ENCODE results near the gene MAN2A2. TPM values are rescaled to one million over a fixed set of nuclear protein-coding genes. Genes with fewer than 3 reads are reported as not detected.

MAN2A2 gene
- total RNA-seq, 6 experiments from 2014 or later, result 41.4 to 91.6 (median 59.8) TPM

DNA sequence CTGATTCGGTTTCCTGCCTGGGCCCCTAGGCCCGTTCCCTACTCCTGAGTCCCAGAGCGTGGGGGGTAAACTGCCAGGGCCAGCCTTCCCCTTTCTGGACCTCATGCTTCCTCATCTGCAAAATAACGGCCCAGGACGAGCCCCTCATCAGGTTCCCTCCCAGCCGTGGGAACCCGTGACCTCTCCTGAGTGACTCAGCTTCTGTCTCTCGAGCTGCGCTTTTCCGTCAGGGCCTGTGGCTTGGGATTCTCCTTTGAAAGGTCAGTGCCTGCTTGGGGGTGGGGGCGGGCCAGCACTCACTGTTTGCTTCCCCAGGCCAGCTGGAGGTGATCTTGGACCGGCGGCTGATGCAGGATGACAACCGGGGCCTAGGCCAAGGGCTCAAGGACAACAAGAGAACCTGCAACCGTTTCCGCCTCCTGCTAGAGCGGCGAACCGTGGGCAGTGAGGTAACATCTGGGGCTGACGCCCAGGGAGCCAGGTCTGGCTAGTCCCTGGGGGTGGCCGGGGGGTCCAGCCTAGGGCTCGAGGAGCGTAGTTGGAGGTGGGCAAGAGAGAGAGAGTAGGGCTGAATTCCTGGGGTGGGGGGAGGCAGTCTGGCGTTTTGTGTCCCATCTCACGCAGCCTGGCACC, 12.8 kb downstream of the MAN2A2 start:
- DNase-seq (peak; percentile 85 to 93 (median 90)), ATAC-seq (peak; percentile 51 to 94 (median 78))
- Histone ChIP-seq H3K27me3 (no peaks in the 10 kb centered on the region), H3K4me1 (peaks cover 0 to 18% (median 0%) of the 10 kb centered on the region in 4 donors), H3K9me3 (no peaks in the 10 kb centered on the region), H3K36me3 (peaks cover 12 to 84% (median 57%) of the 10 kb centered on the region in 4 donors), H3K27ac (peak overlapping the region in 2 of 3 donors; percentile 16 to 73), H3K4me3 (no peak overlapping the region)
- peak; percentile 2 for TF ChIP-seq POLR2A (IDR thresholded peaks at IDR 0.05)
- TF ChIP-seq, protein P1, sequence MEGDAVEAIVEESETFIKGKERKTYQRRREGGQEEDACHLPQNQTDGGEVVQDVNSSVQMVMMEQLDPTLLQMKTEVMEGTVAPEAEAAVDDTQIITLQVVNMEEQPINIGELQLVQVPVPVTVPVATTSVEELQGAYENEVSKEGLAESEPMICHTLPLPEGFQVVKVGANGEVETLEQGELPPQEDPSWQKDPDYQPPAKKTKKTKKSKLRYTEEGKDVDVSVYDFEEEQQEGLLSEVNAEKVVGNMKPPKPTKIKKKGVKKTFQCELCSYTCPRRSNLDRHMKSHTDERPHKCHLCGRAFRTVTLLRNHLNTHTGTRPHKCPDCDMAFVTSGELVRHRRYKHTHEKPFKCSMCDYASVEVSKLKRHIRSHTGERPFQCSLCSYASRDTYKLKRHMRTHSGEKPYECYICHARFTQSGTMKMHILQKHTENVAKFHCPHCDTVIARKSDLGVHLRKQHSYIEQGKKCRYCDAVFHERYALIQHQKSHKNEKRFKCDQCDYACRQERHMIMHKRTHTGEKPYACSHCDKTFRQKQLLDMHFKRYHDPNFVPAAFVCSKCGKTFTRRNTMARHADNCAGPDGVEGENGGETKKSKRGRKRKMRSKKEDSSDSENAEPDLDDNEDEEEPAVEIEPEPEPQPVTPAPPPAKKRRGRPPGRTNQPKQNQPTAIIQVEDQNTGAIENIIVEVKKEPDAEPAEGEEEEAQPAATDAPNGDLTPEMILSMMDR (IDR thresholded peaks at IDR 0.05), result no peak
- intact Hi-C loops (cut with DNase I), result loop anchor here in 1 of 2 donors (10.0 kb wide), 1 partner anchor 271 kb away; no protein-coding TSS in a partner anchor
- WGBS (ENCODE audit: insufficient coverage, low coverage, low lambda C conversion rate, missing lambda C conversion rate), result 44% methylated on average over 13 of the region's 25 CpGs

DNA sequence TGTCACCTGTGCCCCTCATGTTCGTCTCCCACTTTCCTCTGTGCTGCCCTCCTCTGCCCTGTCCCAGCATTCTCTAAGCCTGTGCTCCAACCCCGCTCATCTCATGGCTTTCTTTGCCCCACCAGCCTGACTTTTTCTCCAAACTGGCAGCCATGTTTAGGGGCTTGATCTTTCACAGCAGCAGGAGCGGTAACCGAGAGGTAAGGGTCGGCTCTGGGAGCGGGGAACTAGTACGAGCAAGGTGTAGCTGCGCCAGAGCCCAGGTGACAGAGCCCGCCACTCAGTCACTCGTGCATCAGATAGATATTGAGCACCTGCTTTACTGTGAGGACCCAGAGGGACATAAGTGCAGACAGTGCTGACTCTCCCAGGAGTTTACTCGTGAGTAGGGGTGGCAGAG, 13.4 kb downstream of the MAN2A2 start:
- DNase-seq (peak in 2 of 3 donors; percentile 43 to 55), ATAC-seq (no peak)
- no peak for TF ChIP-seq POLR2A (IDR thresholded peaks at IDR 0.05)
- peaks cover 8 to 83% (median 54%) of the 10 kb centered on the region in 4 donors for H3K36me3 ChIP-seq
- no peak overlapping the region for H3K4me3 ChIP-seq
- WGBS (ENCODE audit: insufficient coverage, low coverage, low lambda C conversion rate, missing lambda C conversion rate), result 80% methylated on average over 9 of the region's 11 CpGs
- H3K4me1 ChIP-seq, result peaks cover 0 to 18% (median 0%) of the 10 kb centered on the region in 4 donors
- no peaks in the 10 kb centered on the region for H3K27me3 ChIP-seq
- intact Hi-C loops (cut with DNase I), result loop anchor here in 1 of 2 donors (10.0 kb wide), 1 partner anchor 272 kb away; no protein-coding TSS in a partner anchor
- peak overlapping the region in 2 of 3 donors; percentile 16 to 73 for H3K27ac ChIP-seq
- H3K9me3 ChIP-seq, result no peaks in the 10 kb centered on the region

DNA sequence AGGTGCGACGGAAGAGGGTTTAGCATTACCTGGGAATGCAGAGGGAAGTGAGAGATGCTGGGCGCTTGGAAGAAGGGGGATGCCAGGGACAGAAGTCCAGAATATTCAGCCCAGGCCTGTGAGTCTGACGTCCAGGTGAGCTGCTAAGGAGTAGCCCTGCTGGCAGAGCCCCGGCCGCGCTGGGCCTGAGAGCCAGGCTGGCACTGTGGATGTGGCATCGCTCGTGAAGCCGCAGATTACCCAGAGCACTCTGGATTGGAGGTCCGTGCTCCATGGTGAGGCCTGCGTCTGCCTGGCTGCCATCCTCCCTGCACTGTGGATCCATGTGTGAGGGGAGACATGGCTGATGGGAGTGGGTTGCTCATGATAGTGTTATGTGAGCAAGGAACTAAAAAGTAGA, 14.5 kb downstream of the MAN2A2 start:
- Histone ChIP-seq H3K27ac (no peak overlapping the region), H3K27me3 (no peaks in the 10 kb centered on the region), H3K36me3 (peaks cover 8 to 72% (median 46%) of the 10 kb centered on the region in 4 donors), H3K4me1 (peaks cover 0 to 18% (median 0%) of the 10 kb centered on the region in 4 donors), H3K9me3 (no peaks in the 10 kb centered on the region), H3K4me3 (no peak overlapping the region)
- intact Hi-C loops (cut with DNase I), result loop anchor here in 1 of 2 donors (10.0 kb wide), 1 partner anchor 273 kb away; no protein-coding TSS in a partner anchor
- WGBS (ENCODE audit: insufficient coverage, low coverage, low lambda C conversion rate, missing lambda C conversion rate), result 90% methylated on average over 12 of the region's 12 CpGs
- DNase-seq (peak in 1 of 3 donors; percentile 50), ATAC-seq (no peak)
- TF ChIP-seq POLR2A (IDR thresholded peaks at IDR 0.05), result no peak
- TF ChIP-seq, protein P1 (IDR thresholded peaks at IDR 0.05), result no peak

DNA sequence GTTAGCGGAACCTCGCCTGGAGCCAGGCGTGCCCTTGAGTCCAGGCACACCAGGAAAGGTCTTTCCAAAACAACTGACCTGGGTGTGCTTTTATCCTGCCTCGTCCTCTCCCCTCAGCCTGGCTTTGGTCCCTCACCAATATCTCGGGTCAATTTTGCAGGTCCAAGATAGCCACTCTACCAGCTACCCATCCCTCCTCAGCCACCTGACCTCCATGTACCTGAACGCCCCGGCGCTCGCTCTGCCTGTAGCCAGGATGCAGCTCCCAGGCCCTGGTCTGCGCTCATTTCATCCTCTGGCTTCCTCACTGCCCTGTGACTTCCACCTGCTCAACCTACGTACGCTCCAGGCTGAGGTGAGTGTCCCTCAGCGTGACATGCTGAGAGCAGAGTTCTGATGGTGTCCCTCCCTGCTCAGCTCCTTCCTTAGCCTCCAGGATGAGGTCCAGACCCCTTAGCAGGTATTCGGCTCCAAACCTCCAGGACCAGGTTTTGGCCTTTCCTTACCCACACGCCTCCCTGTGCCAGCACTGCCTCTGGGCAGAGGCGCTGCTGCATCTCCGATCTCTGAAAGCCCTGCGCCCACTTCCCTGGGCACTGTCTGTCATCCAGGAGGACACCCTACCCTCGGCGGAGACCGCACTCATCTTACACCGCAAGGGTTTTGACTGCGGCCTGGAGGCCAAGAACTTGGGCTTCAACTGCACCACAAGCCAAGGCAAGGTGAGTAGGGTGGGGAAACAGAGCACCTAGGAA, 15.1 kb downstream of the MAN2A2 start:
- H3K36me3 ChIP-seq, result peaks cover 8 to 66% (median 40%) of the 10 kb centered on the region in 4 donors
- no peak overlapping the region for H3K4me3 ChIP-seq
- intact Hi-C loops (cut with DNase I), result loop anchor here in 1 of 2 donors (10.0 kb wide), 1 partner anchor 273 kb away; no protein-coding TSS in a partner anchor
- no peak overlapping the region for H3K27ac ChIP-seq
- H3K9me3 ChIP-seq, result no peaks in the 10 kb centered on the region
- ATAC-seq (no peak), DNase-seq (peak in 1 of 3 donors; percentile 37)
- H3K27me3 ChIP-seq, result no peaks in the 10 kb centered on the region
- 93% methylated on average over 18 of the region's 23 CpGs for WGBS (ENCODE audit: insufficient coverage, low coverage, low lambda C conversion rate, missing lambda C conversion rate)
- no peak for TF ChIP-seq POLR2A (IDR thresholded peaks at IDR 0.05)
- TF ChIP-seq, protein P1 (IDR thresholded peaks at IDR 0.05), result no peak
- H3K4me1 ChIP-seq, result peaks cover 0 to 18% (median 0%) of the 10 kb centered on the region in 4 donors

Data from right lobe of liver (tissue), 6 donors.